DOHH2 (cell line): ENCODE measurements around the gene MBD5.

Experiments
- H3F3A ChIP-seq: fragments of 200-600 bp; sonication (generic), shearing (Covaris generic); 2 replicates; pipeline ENCODE4 v1.6.0; 2016; ENCODE audit warnings: antibody characterized with exemption, mild to moderate bottlenecking; ENCODE audit not compliant: control insufficient read depth, insufficient read depth
- H3K27ac ChIP-seq: fragments of 200-600 bp; sonication (generic); 2 replicates; pipeline ENCODE4 v1.5.1; 2014; ENCODE audit warnings: low read depth, mild to moderate bottlenecking, low read length, moderate library complexity
- H3K27me3 ChIP-seq: fragments of 200-600 bp; sonication (generic); 2 replicates; pipeline ENCODE4 v1.6.1; 2014; ENCODE audit warnings: mild to moderate bottlenecking, low read length, mixed read lengths; ENCODE audit not compliant: control insufficient read depth
- H3K36me3 ChIP-seq: fragments of 200-600 bp; sonication (generic); 2 replicates; pipeline ENCODE4 v1.6.1; 2014; ENCODE audit warnings: mild to moderate bottlenecking, low read length, moderate library complexity, mixed read lengths; ENCODE audit not compliant: control insufficient read depth
- H3K4me1 ChIP-seq: fragments of 200-600 bp; sonication (generic); 2 replicates; pipeline ENCODE4 v1.6.1; 2014; ENCODE audit warnings: mild to moderate bottlenecking, low read length, mixed read lengths; ENCODE audit not compliant: control insufficient read depth
- H3K4me2 ChIP-seq: fragments of 200-600 bp; sonication (generic); 2 replicates; pipeline ENCODE4 v1.6.0; 2014; ENCODE audit warnings: mild to moderate bottlenecking, low read length, moderate library complexity
- H3K4me3 ChIP-seq: fragments of 200-600 bp; sonication (generic); 2 replicates; pipeline ENCODE4 v1.5.1; 2014; ENCODE audit warnings: mild to moderate bottlenecking, low read length, mixed read lengths
- H3K79me2 ChIP-seq: fragments of 200-600 bp; sonication (generic); 2 replicates; pipeline ENCODE4 v1.6.1; 2014; ENCODE audit warnings: mild to moderate bottlenecking, low read length, mixed read lengths; ENCODE audit not compliant: control insufficient read depth
- H3K9me2 ChIP-seq: fragments of 200-600 bp; sonication (generic); replicated peaks from 2 replicates; pipeline ENCODE4 v1.6.1; 2014; ENCODE audit warnings: mild to moderate bottlenecking, low read length, mixed read lengths; ENCODE audit not compliant: control insufficient read depth
- H3K9me3 ChIP-seq: fragments of 200-600 bp; sonication (generic); 2 replicates; pipeline ENCODE4 v1.6.1; 2014; ENCODE audit warnings: antibody characterized with exemption, low read length, mixed read lengths; ENCODE audit not compliant: control insufficient read depth, insufficient read depth
- H4K20me1 ChIP-seq: fragments of 200-600 bp; sonication (generic); 2 replicates; pipeline ENCODE4 v1.6.0; 2014; ENCODE audit warnings: low read depth, mild to moderate bottlenecking, antibody characterized with exemption, low read length, moderate library complexity; ENCODE audit not compliant: control insufficient read depth, insufficient read depth
- CTCF ChIP-seq: fragments of 200-600 bp; sonication (generic); IDR thresholded peaks from one replicate; pipeline ENCODE4 v1.5.1; 2014; ENCODE audit warnings: antibody characterized with exemption, mild to moderate bottlenecking, low read depth, low read length; ENCODE audit not compliant: poor library complexity, severe bottlenecking
- EZH2phosphoT487 ChIP-seq: fragments of 200-600 bp; sonication (generic); IDR thresholded peaks from 2 replicates; pipeline ENCODE4 v1.6.1; 2017; ENCODE audit warnings: borderline replicate concordance, mild to moderate bottlenecking, antibody characterized with exemption, low read length, moderate library complexity, mixed read lengths

The MBD5 gene

GRCh38 chr2:148263890-148264289, 243.0 kb downstream of the MBD5 start:
- H3F3A ChIP-seq: no peaks in the 10 kb centered on the region
- peaks cover 8% of the 10 kb centered on the region; the same call in 1 of the 2 replicates for H3K9me3 ChIP-seq
- no peaks in the 10 kb centered on the region for H3K9me2 ChIP-seq
- H3K4me2 ChIP-seq: no peak overlapping the region
- no peaks in the 10 kb centered on the region for H3K4me1 ChIP-seq
- H3K27ac ChIP-seq: no peak overlapping the region
- no peaks in the 10 kb centered on the region for H3K36me3 ChIP-seq
- no peak for TF ChIP-seq EZH2phosphoT487
- TF ChIP-seq CTCF: no peak
- no peaks in the 10 kb centered on the region for H3K27me3 ChIP-seq
- H4K20me1 ChIP-seq: no peaks in the 10 kb centered on the region
- no peaks in the 10 kb centered on the region for H3K79me2 ChIP-seq
- no peak overlapping the region for H3K4me3 ChIP-seq

DNA sequence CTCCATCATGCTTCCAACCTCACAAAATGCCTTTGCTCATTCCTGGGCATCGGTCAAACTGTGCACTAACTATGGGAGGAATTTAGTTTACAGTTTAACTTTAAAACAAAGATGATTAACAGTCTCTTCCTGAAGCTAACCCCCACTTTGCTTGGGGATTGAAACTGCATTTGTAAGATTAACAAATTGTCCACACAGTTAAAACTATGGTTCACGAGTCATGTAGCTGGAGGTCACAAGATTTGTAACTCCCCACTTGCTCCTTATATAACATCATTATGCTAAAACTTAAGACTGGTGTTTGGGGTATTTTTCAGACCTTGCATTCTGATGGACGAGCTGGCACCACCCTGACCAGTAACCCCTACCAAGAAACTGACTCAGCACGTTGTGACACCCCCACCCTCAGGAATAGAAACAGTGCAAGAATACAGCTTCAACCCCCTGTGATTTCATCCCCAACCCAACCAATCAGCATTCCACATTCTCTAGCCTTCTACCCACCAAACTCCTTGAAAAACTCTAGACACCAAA, 252.3 kb downstream of the MBD5 start:
- Histone ChIP-seq H3K36me3 (no peaks in the 10 kb centered on the region), H3K27ac (no peak overlapping the region), H3K9me3 (no peaks in the 10 kb centered on the region), H3K4me1 (no peaks in the 10 kb centered on the region), H3F3A (no peaks in the 10 kb centered on the region), H4K20me1 (no peaks in the 10 kb centered on the region), H3K4me3 (no peak overlapping the region), H3K4me2 (no peak overlapping the region), H3K79me2 (no peaks in the 10 kb centered on the region), H3K27me3 (no peaks in the 10 kb centered on the region), H3K9me2 (no peaks in the 10 kb centered on the region)
- no peak for TF ChIP-seq CTCF
- no peak for TF ChIP-seq EZH2phosphoT487

DNA sequence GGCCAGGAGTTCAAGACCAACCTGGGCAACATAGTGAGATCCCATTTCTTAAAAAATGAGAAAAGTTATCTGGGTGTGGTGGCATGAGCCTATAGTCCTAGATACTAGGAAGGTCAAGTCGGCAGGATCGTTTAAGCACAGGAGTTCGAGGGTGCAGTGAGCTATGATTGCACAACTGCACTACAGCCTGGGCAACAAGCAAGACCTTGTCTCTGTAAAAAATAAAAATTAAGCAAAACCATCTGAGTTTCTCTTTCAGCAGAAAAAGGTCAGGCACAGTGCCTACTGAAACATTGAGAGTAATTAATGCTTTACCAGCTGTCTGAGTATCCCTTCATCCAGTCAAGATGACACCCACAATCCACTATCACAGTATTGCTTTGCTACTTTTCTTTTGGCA, 258.3 kb downstream of the MBD5 start:
- no peaks in the 10 kb centered on the region for H4K20me1 ChIP-seq
- H3K4me2 ChIP-seq: no peak overlapping the region
- no peaks in the 10 kb centered on the region for H3K27me3 ChIP-seq
- H3K36me3 ChIP-seq: no peaks in the 10 kb centered on the region
- no peaks in the 10 kb centered on the region for H3K9me2 ChIP-seq
- no peaks in the 10 kb centered on the region for H3K9me3 ChIP-seq
- no peaks in the 10 kb centered on the region for H3K79me2 ChIP-seq
- H3K27ac ChIP-seq: no peak overlapping the region
- TF ChIP-seq CTCF (no peak), EZH2phosphoT487 (no peak)
- no peak overlapping the region for H3K4me3 ChIP-seq
- H3K4me1 ChIP-seq: no peaks in the 10 kb centered on the region
- H3F3A ChIP-seq: no peaks in the 10 kb centered on the region
